GM18907 (cell line): Measurements from ENCODE around the gene MEPCE.

Experiments used
- ATAC-seq: cut with Tn5 transposase; IDR thresholded peaks from one replicate; pipeline ENCODE4 v1.9.1; 2021; ENCODE audit warnings: mild to moderate bottlenecking, moderate library complexity; ENCODE audit not compliant: unreplicated experiment

Gene MEPCE

GRCh38 chr7:100457033-100457432, 27.4 kb downstream of the MEPCE start:
- ATAC-seq: no peak

GRCh38 chr7:100464210-100464660, 34.6 kb downstream of the MEPCE start, which contains the start of gene SPACDR:
Gene SPACDR, minus strand, starts transcription at chr7:100464260. Its CDS starts 235 bp downstream, at chr7:100464025.
- ATAC-seq: no peak

- no peak for ATAC-seq
Measured at GRCh38 chr7:100464791-100465190, 35.2 kb downstream of the MEPCE start.

GRCh38 chr7:100465299-100465698, 35.7 kb downstream of the MEPCE start:
- ATAC-seq: no peak

- no peak for ATAC-seq
Measured at GRCh38 chr7:100465702-100466311, 36.2 kb downstream of the MEPCE start.

- no peak for ATAC-seq
Measured at GRCh38 chr7:100466653-100467605, 37.3 kb downstream of the MEPCE start.

- no peak for ATAC-seq
Measured at GRCh38 chr7:100467638-100468373, 38.2 kb downstream of the MEPCE start.

GRCh38 chr7:100469227-100470044, 39.8 kb downstream of the MEPCE start:
- peak; percentile 56 for ATAC-seq

- ATAC-seq: no peak
Measured at GRCh38 chr7:100471021-100471420, 41.4 kb downstream of the MEPCE start.

- no peak for ATAC-seq
Measured at GRCh38 chr7:100472121-100472851, 42.7 kb downstream of the MEPCE start.

GRCh38 chr7:100472854-100473499, 43.3 kb downstream of the MEPCE start:
- no peak for ATAC-seq

- no peak for ATAC-seq
Measured at GRCh38 chr7:100475549-100475948, 45.9 kb downstream of the MEPCE start.

GRCh38 chr7:100476101-100476780, 46.6 kb downstream of the MEPCE start:
- ATAC-seq: no peak

- ATAC-seq: no peak
Measured at GRCh38 chr7:100476903-100477870, 47.6 kb downstream of the MEPCE start.

GRCh38 chr7:100477871-100478267, 48.2 kb downstream of the MEPCE start:
- ATAC-seq: no peak

GRCh38 chr7:100478958-100479660, 49.5 kb downstream of the MEPCE start, which contains the start of gene TSC22D4:
Gene TSC22D4, minus strand, starts transcription at chr7:100479214. Its CDS starts 1,176 bp downstream, at chr7:100478038.
- peak; percentile 68 for ATAC-seq

GRCh38 chr7:100481466-100481865, 51.8 kb downstream of the MEPCE start:
- ATAC-seq: no peak
